Midbrain (tissue), 1 donor: ENCODE data around the gene TSPAN14.
A peak's percentile ranks its signal among the peaks of the same experiment; 100 is the strongest.

Experiments
- DNase-seq: peaks from one replicate; lab custom pipeline; 2025; lab: John Stamatoyannopoulos, UW

The TSPAN14 gene

DNA sequence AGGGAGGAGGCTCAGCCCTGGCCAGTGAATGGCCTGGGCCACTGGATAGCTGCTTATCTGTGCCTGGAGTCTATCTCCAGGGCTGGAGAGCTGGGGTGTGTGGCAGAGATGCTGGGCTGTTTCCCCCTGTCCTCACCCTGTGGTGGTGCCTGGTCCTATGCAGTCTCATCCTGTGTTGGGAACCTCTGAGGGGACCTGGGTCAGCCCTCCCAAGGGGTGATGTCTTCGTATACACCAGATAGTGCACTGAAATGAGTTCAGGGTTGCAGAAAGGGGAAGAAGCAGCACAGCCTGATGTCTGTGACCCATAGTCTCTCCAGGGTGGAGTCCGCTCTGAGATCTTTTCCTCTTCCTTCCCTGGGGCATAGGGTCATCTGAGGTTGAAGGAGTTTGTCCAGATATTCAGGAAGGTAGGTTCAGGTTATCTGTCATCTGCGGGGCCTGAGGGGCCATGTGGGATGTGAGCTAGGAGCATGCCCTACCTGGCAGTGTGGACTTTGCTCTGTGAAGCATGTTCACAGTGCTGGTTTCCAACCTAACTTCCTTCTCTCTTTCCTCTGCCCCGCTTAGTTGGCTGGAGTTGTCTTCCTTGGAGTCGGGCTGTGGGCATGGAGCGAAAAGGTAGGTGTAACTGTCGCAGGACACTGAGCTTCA lies 50.2 kb downstream of the TSPAN14 start:
- DNase-seq, result no peak

DNA sequence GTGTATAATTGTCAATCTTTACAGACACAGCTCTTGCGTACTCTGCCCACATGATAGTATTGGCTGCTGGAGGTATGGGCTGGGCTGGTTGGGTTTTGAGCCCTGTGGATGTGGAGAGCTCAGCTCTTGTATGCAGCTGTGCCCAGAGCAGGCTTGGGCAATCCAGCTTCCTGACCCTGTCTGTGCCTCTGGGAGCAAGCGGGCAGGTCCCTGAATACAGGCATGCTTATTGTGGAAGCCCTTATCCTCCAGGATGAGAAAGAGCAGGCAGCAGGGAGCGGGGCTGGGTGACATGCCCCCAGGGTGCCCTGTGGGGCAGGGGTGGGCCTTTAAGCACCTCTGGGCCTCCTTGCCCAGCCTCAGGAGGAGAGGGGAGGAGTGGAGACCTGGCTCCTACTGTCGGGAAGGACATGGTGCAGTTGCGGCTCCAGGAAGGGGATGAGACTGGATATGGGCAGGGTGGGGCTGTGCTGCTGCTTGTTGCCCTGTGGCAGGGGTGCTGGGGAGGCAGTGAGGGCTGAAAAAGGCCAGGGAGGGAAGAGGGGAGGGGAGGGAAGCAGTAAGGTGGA lies 50.9 kb downstream of the TSPAN14 start:
- no peak for DNase-seq

DNA sequence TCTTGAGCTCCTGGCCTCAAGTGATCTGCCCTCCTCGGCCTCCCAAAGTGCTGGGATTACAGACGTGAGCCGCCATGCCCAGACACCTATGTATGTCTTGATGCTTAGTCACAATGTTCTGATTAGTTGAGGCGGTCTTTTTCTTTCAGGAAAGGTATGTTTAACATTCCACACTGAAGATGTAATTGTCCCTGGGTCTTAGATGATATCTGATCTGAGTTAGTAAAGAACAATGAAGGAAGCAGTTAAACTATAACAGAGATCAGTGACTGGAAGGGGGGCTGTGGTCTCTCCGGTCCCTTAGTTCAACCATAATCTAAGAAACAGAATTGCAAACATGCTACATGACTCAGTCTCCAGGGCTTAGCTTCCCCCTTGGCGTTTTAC lies 52.1 kb downstream of the TSPAN14 start:
- DNase-seq, result no peak

DNA sequence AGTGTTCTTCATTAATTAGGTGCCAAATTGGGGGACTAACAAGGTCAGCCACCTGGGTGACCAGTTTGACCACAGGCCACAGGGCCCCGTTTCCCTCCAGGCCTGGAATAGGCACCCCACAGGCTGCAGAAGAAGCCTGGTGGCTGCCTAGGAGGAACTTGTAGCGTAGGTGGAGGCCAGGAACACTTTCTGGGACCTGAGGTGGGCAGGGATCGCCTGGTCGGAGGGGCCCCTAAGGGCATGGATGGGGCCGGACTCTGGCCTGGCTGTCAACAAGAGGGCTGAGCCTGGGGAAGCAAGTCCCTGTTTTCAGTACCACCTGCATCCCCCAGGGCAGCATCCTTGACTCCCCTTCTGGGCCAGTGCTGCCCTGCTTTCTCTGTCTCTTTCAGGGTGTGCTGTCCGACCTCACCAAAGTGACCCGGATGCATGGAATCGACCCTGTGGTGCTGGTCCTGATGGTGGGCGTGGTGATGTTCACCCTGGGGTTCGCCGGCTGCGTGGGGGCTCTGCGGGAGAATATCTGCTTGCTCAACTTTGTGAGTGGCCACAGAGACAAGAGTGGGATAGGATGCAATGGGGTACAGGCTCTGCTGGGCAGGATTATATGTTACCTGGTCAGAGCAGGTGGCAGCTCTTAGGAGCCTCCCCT lies 52.9 kb downstream of the TSPAN14 start:
- DNase-seq, result no peak

DNA sequence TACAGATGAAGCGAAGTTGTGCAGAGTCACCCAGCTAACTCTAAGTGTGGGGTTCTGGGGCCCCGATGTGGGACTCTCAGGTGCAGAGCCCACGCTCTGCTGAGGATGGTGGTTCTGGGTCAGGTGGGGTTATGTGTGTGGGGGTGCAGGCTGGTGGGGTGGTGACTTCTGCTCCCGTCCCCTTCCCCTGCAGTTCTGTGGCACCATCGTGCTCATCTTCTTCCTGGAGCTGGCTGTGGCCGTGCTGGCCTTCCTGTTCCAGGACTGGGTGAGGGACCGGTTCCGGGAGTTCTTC lies 54.9 kb downstream of the TSPAN14 start:
- no peak for DNase-seq

DNA sequence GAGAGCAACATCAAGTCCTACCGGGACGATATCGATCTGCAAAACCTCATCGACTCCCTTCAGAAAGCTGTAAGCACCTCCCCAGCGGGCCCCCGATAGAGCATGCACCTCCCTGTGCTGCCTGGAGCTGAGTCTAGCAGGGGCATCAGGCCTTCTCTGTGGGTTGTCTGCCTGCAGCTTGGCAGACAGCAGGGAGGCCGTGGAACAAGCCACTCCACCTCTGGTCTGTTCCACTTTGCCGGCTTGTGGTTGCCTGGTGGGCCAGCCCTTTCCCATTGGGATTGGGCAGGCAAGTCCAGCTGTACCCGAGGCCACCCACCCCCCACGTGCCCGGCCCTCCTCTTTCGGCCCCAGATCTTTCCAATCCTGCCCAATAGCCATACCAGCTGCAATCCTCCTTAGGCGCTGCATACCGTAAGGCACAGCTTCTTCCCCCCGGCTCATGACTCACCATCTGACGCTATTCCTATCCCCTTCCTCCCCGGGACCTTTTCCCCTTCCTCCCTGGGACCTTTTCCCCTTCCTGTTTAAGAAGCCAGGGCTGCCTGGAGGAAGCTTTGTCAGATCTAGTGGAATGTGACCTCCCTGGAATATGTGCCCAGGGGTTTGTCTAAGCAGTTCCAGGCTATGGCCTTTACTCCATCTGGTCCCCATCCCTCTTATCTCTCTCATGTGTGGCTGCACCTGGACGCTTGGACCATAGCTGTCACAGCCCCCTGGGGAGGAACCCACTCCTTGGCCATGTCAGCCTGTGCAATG lies 55.5 kb downstream of the TSPAN14 start:
- DNase-seq, result no peak

DNA sequence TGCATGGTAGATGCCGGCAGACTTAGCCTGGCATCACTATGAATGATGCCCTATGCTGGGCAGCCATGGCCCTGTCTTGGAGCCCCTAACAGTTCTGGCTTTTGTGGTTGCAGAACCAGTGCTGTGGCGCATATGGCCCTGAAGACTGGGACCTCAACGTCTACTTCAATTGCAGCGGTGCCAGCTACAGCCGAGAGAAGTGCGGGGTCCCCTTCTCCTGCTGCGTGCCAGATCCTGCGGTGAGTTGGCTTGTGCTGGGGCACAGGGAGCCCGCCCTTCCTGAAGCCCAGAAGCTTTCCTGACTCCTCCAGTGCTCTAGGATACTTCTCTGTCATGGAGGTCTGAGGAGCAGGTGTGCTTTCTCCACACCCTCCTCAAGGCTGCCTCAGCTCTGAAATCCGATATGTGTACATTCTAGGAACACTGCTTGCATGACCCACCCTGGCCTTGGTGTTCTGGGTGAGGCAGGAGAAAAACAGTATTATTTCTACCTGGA lies 58.0 kb downstream of the TSPAN14 start:
- no peak for DNase-seq

DNA sequence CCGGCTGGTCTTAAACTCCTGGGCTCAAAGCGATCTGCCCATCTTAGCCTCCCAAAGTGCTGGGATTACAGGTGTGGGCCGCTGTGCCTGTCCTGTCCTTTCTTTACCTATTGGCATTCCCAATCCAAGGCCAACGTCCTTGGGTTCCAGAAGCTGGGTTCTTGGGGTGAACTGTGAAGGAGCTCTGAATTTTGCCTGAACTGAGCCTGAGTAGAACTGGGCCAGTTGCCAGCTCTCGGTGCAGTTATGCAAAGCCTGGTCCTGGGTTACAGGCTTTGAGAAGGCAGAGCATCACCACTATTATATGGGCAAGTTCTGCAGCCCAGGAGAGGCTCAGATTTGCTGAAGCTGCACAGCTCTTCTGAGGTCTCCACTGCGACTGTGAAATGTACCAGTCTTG lies 59.0 kb downstream of the TSPAN14 start:
- DNase-seq, result no peak

DNA sequence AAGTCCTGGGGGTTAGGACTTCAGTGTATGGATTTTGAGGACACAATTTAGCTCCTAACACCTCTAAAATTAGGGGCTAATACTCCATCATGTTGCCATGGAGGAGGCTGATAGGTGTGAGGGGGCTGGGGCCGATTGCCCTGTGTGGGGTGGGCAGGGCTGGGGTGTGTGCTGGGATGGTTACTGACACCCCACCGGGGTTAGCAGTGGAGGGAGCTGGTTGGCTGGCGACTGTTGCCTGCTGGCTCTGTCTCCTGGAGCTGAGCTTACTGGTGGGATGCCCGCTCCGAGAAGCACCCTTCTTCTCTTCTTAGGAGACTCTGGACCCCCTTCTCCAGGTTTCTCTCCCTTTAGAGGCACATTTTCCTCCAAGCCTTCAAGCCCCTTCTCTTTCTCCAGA lies 61.4 kb downstream of the TSPAN14 start:
- no peak for DNase-seq

DNA sequence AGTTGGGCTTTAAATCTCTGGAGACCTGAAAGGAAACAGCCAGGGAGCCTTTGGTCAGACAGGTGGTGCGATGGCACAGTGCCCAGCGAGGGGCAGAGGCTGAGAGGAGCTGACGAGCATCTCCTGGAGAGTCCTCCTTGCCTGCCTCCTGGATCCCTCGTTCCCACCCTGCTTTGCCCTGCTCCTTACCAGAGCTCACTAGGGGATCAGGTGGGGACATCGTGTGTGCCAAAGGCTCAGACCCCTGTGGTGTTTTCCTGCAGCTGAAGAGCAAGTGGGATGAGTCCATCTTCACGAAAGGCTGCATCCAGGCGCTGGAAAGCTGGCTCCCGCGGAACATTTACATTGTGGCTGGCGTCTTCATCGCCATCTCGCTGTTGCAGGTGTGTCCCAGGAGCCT lies 61.8 kb downstream of the TSPAN14 start:
- DNase-seq, result no peak

DNA sequence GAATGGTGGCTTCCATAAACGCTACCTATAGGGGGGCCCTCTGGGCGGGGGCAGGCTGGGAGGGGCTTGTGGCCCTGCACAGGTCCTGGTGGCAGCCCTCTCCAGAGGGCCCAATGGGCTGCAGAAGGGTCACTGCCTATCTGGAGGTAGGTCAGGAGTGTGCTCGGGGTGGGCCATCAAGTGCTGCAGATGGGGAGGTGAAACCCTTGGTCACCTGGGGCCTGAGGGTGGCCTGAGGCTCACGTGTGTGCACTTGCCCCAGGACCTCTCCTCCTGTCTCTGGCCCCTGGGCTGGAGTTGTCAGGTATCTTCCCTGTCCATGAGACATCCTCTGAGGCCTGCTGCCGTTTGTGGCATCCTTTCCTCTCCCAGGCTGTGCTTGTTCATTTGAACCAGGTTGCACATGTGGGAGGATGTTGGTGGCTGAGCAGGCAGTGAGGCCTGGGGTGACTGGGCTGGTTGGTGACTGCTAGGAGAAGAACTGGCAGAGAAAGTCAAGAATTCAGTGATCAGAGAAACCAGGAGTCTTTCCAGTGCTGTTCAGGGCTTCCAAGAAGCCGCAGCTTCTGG lies 62.5 kb downstream of the TSPAN14 start:
- no peak for DNase-seq

DNA sequence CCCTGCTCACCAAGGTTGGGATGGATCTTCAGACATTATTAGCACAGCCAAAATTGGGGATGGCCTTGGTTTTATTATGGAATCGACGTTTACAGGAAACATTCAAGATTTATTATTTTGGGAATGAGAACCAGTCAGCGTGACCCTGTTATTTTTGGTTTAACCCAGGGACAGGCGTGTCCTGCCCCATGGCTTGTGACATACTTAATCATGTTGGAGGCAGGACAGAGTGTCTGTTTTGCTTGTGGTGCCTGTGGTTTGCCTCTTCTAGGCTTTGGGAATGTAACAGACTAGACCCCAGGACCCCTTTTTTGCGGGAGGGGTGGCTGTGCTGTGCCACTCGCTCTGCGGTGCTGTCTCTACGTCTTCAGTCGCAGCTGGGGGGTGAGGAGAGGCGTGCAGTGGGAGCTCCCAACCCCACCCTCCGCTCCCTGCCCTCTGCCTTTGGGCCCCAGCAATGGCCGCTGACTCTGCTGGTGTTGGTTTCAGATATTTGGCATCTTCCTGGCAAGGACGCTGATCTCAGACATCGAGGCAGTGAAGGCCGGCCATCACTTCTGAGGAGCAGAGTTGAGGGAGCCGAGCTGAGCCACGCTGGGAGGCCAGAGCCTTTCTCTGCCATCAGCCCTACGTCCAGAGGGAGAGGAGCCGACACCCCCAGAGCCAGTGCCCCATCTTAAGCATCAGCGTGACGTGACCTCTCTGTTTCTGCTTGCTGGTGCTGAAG lies 63.5 kb downstream of the TSPAN14 start:
- no peak for DNase-seq

DNA sequence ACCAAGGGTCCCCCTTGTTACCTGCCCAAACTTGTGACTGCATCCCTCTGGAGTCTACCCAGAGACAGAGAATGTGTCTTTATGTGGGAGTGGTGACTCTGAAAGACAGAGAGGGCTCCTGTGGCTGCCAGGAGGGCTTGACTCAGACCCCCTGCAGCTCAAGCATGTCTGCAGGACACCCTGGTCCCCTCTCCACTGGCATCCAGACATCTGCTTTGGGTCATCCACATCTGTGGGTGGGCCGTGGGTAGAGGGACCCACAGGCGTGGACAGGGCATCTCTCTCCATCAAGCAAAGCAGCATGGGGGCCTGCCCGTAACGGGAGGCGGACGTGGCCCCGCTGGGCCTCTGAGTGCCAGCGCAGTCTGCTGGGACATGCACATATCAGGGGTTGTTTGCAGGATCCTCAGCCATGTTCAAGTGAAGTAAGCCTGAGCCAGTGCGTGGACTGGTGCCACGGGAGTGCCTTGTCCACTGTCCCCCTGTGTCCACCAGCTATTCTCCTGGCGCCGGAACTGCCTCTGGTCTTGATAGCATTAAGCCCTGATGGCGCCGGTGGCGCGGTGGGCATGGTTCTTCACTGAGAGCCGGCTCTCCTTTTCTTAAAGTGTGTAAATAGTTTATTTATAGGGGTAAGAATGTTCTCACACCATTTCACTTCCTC lies 64.2 kb downstream of the TSPAN14 start:
- DNase-seq, result no peak

DNA sequence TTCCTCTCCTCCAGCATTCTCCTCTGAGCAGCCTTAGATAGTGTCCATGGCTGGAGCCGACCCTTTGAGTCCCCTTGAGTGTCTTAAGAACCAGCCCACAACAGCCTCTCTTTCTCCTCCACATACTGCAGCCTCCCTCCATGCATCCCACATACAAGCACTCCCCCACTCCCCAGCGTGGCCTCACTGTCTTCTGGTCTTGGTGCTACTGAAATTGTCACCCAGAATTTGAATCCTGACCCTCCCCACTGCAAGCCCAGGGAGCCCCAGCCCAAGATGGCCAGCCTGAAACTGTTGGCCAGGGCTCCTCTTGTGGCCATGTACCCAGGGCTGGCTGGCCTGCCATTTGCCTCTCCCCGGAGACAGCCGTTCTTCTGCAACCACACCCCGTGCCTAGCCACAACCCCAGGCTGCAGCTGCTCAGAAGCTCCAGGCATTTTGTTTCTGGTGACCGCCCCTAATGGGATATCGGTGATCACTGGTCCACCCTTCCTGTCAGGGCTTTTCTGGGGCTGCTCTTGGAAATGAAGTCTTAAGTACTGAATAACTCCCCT lies 64.8 kb downstream of the TSPAN14 start:
- DNase-seq, result no peak

DNA sequence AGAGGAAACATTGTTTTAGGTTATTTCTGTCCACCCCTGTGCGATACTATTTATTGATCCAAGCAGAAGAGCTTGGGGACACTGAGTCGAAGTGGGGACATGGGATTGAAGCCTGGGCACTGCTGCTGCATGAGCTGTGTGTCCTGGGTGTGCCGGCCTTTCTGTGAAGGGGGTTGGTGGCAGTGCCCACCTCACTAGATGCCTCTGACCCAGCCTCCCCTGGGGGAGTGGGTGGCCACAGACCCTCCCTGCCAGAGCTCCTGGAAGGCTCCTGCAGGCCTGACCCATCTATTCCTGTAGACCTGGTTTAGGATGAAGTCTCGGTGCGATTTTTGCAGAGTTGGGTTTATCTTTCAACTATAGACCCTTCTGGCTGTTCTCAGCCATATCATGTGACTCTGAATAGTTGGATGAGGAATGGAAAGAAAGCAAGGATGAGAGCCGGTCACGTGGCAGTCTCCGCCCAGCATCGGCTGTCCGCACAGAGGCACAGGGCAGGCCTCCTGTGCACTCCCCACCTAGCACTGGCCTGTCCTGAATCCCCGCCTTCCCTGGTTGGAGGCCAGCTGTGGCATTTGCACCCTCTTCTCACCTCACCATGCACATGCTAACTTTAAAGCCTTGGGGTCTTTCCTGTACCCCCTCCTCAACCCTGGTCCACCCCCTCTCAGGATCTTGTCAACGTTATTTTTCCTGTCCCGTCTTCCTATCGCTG lies 66.0 kb downstream of the TSPAN14 start:
- no peak for DNase-seq

DNA sequence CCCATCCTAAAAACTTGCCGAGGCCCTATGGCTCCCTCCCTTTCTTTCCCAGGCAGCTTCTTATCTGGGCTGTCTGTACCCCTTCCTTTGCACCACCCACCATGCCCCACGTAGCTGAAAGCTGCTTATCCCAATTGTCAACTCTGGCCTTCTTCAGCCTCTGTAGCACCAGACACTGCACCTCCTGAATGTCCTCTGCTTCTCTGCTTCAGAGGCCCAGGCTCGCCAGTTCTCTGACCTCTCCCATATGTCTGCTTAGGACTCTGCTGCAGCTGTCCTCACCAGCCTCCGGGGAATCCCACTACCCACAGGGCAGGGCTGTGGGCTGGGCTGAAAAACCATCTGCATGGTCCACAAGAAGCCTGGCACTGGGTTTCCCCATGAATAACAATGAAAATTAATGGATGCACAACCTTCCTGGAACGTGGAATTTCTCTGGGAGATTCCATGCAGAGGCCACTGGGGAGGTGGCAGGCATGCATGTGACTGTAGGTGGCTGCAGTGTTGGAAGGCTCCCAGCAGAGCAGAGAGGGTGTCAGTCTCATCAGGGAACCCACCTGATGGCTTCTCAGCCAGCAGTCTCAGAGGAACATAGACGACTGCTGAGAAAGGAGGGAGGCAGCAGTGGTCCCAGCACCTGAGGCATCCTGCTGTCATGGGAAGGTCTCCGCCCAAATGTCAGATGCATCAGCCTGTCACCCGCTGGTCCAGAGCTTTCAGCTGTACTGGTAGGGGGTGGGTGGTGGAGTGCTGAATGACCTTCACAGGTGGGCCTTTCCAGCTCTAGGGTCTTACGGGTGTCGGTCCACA lies 66.8 kb downstream of the TSPAN14 start:
- no peak for DNase-seq

DNA sequence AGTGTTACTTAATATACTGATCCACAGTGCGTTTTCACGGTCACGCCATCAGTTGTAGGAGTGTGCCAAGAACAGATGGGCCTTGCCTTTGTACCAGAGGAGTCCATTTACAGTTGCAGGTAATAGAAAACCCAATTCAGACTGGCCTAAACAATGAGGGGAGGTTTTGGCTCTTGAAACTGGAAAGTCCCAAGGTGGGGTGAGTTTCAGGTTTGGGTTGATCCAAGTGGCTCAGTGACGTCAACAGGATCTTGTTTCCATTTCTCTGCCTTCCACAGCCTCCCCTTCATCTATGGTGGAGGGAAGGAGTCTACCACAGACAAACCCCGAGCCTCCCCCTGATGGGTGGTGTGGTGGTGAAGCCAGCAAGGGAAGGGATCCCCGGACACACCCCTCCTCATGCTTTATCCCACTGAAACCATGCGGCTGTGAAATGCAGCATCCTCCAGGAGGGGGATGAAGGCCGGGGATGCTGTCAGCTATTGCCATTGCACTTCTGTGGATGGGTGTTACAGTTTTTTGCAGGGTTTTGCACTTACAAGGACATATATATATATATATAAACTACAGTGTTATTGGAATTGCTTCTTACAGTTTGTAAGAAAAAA lies 68.8 kb downstream of the TSPAN14 start:
- no peak for DNase-seq

DNA sequence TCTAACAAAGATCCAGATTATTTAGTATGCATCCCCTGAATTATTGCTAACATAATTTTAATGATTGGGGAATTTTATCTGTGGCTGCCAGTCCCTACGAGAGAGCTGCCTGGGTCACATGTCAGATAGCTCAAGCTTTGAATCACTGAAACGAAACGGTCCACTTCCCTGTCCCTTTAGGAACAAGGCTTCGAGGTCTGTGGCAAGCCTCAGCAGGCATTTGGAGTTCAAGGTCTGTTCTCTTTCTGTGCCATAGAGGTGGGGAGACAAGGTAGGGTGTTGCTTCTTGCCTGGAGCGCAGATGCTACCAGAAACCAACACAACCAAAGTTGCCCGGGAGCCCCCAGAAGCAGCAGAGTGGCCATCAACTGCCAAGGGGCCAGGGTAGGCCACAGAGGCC lies 69.7 kb downstream of the TSPAN14 start:
- peak; percentile 37 for DNase-seq
